GM12873 (cell line): ENCODE results near the gene PRIMA1.

Experiments used
- TF ChIP-seq, protein P1 (sequence below): IDR thresholded peaks from 2 replicates; pipeline ENCODE4 v1.5.1; 2012; ENCODE audit warnings: low read depth, mild to moderate bottlenecking, moderate library complexity, low read length, control low read depth; ENCODE audit not compliant: insufficient read depth; ENCODE audit errors: missing control alignments

Gene PRIMA1

DNA sequence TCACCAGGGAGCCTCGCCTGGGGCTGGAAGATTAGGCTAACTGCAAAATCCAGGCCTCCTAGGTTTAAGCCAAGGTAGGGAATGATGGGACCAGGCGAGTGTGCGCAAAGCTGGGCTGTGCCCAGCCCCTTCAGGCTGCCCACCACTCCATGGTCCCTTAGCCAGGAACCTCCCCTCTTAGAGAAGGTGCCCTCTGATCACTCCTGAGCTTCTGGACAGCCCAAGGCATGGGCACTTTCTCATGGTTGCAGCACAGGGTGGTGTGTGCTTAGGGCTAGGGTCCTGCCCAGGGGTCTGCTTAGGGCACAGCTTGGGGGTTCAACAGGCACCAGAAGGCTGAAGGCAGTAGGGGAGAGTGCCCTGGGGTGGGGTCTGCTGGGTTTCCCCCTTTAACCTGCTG lies 69.0 kb downstream of the PRIMA1 start:
- TF ChIP-seq, protein P1, sequence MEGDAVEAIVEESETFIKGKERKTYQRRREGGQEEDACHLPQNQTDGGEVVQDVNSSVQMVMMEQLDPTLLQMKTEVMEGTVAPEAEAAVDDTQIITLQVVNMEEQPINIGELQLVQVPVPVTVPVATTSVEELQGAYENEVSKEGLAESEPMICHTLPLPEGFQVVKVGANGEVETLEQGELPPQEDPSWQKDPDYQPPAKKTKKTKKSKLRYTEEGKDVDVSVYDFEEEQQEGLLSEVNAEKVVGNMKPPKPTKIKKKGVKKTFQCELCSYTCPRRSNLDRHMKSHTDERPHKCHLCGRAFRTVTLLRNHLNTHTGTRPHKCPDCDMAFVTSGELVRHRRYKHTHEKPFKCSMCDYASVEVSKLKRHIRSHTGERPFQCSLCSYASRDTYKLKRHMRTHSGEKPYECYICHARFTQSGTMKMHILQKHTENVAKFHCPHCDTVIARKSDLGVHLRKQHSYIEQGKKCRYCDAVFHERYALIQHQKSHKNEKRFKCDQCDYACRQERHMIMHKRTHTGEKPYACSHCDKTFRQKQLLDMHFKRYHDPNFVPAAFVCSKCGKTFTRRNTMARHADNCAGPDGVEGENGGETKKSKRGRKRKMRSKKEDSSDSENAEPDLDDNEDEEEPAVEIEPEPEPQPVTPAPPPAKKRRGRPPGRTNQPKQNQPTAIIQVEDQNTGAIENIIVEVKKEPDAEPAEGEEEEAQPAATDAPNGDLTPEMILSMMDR = no peak

DNA sequence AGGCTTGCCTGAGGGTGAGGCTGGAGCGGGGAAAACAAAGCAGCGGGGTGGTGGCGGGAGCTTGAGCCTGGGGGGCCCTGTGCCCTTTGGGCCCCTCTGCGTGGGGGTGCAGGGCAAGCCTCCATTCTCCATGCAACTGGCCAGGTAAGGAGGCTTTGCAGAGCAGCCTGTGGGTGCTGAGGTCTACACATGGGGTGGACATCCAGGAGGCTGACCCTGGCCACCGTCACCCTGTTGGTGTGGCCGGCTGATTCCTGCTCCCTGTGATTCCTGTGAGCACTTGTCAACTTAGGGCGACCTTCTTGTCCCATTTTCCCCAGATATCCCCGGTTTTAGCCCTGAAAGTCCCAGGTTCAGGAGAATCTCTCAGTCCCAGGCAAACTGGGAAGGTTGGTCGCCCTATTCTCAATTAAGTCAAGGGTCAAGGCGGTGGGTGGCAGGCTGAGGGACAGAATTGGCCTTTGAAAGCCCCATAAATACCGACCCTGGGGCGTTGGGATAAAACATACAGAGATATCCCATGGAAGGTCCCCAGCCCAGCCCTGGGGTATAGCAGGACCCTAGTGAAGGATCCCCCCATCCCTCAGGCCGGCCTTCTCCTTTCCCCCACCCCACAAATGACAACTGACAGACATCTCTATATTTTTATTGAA lies 70.5 kb downstream of the PRIMA1 start:
- TF ChIP-seq, protein P1 = no peak

DNA sequence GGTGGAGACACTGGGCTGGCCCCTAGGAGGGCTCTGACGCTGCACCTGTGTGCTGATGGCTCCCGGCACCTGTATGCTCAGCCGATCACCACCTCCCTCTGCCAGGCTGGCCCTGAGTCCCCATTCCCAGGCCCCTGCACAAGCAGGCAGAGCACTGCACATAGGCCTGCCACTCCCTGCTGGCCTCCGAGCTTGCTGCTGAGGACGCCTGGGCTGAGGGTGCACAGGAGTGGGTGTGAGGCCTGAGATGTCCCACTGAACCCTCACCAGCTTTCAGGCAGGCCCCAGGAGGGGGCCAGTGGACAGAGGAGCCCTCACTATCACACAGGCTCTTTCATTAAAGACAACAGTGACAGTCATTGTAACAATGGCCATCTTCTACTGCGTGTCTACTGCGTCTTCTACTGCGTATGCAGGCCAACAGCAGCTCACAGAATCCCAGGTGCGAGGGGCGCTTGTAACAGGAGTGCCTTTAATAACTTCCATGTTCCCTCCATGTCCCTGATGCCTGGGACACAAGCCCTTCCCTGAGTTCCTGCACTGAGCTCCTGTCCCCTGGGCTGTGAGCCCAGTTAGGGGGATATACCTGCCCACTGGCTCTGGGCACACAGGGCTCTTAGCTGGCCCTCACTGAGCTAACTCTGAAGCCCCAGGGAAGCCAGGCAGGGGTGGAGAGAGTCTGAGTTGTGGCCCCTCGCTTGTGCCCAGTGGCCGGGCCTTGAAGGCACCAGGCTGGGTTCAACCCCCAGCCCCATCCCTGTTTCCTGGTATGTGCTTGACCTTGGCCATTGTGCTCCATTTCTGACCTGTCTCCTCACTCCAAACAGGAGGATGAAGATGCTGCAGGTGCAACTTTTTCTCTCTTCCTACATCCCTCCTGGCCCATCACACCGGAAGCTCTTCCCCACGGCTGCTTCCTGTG lies 71.3 kb downstream of the PRIMA1 start:
- TF ChIP-seq, protein P1 = no peak

DNA sequence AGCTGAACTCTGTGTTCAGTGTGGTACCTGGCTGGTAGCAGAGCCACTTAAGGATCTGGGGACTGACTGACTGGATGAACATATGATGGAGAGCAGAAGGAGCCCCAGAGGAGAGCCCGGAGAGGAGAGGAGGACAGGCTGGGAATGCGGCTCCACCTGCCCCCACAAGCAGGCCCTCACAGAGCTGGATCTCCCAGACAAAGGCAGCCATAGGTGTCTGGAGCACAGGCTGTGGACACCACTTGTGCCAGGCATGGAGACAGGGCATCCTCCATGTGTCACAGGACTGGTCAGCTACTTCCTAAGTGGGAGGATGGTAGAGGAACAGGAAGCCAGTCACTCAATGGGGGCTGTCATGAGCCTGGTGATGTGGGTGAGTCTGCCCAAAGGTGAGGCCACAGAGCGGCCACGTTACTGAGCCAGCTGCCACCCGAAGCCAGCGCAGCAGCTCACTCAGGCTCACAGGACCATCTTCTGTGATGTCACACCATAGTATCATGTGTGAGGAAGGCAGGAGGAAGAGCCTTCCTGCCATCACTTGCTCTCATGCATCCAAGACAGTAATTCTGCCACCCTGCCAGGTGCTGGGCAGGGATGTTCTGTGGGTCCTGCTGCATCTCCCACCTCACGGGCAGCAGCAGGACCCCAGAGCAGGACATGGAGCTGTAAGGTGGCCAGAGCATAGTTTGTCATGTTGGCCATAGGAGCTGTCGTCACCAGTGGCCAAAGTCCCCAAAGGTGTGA lies 72.1 kb downstream of the PRIMA1 start:
- TF ChIP-seq, protein P1 = no peak

DNA sequence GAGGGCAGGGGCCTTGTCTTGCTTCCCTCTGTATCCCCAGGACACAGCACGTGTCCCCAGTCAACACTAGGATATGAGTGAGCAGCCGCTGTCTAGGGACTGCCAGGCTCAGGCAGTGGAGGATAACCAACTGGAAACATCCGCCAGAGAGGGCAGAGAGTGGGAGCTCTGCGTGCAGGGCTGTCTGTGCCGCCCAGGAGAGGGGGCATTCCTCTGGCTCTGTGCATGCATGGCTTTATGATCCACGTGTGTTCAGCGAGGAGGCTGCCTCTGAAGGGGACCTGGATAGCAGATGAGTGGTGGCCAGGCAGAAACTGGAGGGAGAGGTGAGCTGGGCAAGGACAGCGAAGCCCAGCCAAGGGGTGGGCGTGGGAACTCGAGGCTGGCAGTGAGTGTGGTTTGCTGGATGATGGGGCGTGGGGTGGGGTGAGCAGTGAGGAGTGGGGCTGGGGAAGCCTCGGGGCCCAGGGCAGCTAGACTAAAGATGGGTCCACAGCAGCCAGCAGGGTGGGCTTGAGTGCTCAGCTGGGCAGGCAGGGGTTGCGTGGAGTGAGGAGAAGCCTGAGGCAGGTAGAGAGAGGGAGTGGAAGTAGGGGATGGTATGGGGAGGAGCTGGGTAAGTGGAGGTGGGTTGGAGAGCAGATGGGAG lies 72.9 kb downstream of the PRIMA1 start:
- TF ChIP-seq, protein P1 = no peak

DNA sequence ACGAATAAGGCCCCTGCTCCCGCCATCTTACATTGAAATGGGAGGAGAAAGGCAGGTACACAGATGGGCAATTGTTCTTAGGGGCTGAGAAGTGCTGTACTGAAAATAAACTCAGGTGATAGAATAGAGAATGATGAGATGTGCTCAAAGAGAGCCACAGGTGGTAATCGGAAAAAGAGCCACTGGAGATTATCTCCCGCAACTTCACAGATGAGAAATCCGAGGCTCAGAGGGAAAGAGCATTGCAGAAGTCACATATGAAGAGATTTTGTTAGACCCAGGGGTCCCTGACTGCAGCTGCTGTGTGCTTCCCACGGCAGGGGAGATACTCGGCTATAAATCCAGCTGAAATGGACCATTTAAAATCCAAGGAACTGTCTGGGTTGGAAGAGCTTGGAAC lies 73.7 kb downstream of the PRIMA1 start:
- TF ChIP-seq, protein P1 = no peak
